G401 (cell line): Measurements from ENCODE around the gene HEMK1. TPM values are rescaled to one million over a fixed set of nuclear protein-coding genes. Genes with fewer than 3 reads are reported as not detected.
A peak's percentile ranks its signal among the peaks of the same experiment; 100 is the strongest.

Experiments used
- DNase-seq: peaks from one replicate; pipeline ENCODE4 v3.0.0-alpha.2; 2015; ENCODE audit warnings: low spot score
- in situ Hi-C: cut with HindIII; loops from 2 replicates; pipeline ENCODE4 v1.10.0; 2016; ENCODE audit warnings: low sequenced_read_pairs, mixed read lengths
- total RNA-seq: library from RNA; depleted of rRNA; stranded (reverse); fragments of >200 nt; shearing (Covaris generic); gene quantifications from 2 replicates; pipeline ENCODE4 v1.2.3, GENCODE V29; 2014

The HEMK1 gene
- total RNA-seq, 1 experiment from 2014 or later = 3.4 TPM

GRCh38 chr3:50539356-50540286 is 29.7 kb upstream of the HEMK1 start:
- in situ Hi-C loops = loop anchor here (5.0 to 10.0 kb wide), 2 partner anchors 117 to 185 kb away; partner anchors contain the start of genes CYB561D2, NPRL2 and TMEM115

GRCh38 chr3:50542177-50543034 is 26.9 kb upstream of the HEMK1 start:
- peak; percentile 88 for DNase-seq
- in situ Hi-C loops = no loop called here

More at GRCh38 chr3:50539356-50540286, 29.7 kb upstream of the HEMK1 start:
- no peak for DNase-seq

GRCh38 chr3:50545781-50546180 is 23.5 kb upstream of the HEMK1 start:
- in situ Hi-C loops = no loop called here
- no peak for DNase-seq

GRCh38 chr3:50549226-50549625 is 20.1 kb upstream of the HEMK1 start:
- in situ Hi-C loops = no loop called here
- no peak for DNase-seq

- in situ Hi-C loops = no loop called here
- DNase-seq = peak; percentile 59
Measured at GRCh38 chr3:50550079-50550736, 19.1 kb upstream of the HEMK1 start.

- in situ Hi-C loops = no loop called here
- DNase-seq = no peak
Measured at GRCh38 chr3:50551054-50551659, 18.2 kb upstream of the HEMK1 start.

GRCh38 chr3:50551681-50552435 is 17.5 kb upstream of the HEMK1 start:
- peak; percentile 81 for DNase-seq
- in situ Hi-C loops = no loop called here

GRCh38 chr3:50552598-50552997 is 16.7 kb upstream of the HEMK1 start:
- DNase-seq = no peak

GRCh38 chr3:50554553-50554952 is 14.8 kb upstream of the HEMK1 start:
- DNase-seq = no peak
- in situ Hi-C loops = no loop called here

More at GRCh38 chr3:50552598-50552997, 16.7 kb upstream of the HEMK1 start:
- in situ Hi-C loops = no loop called here

- DNase-seq = no peak
- in situ Hi-C loops = no loop called here
Measured at GRCh38 chr3:50557106-50557505, 12.2 kb upstream of the HEMK1 start.

GRCh38 chr3:50557915-50558314 is 11.4 kb upstream of the HEMK1 start:
- in situ Hi-C loops = no loop called here
- no peak for DNase-seq

- in situ Hi-C loops = no loop called here
- DNase-seq = peak; percentile 48
Measured at GRCh38 chr3:50559702-50560101, 9.6 kb upstream of the HEMK1 start.

GRCh38 chr3:50562861-50563260 is 6.5 kb upstream of the HEMK1 start:
- in situ Hi-C loops = no loop called here
- DNase-seq = no peak

- peak; percentile 97 for DNase-seq
- in situ Hi-C loops = no loop called here
Measured at GRCh38 chr3:50563867-50564266, 5.5 kb upstream of the HEMK1 start.

GRCh38 chr3:50564321-50564720 is 5.0 kb upstream of the HEMK1 start:
- in situ Hi-C loops = no loop called here
- DNase-seq = no peak

GRCh38 chr3:50567011-50567385 is 2.3 kb upstream of the HEMK1 start:
- DNase-seq = no peak
- in situ Hi-C loops = no loop called here

GRCh38 chr3:50567386-50568167 is 1.7 kb upstream of the HEMK1 start, which contains the start of gene C3orf18:
Gene C3orf18 (minus strand): TSS chr3:50567747. CDS start chr3:50565699, 2,048 bp downstream.
- in situ Hi-C loops = no loop called here
- peak; percentile 94 for DNase-seq
